Left lung (tissue), 10 donors: Measurements from ENCODE around the gene SRPK2. TPM values are rescaled to one million over a fixed set of nuclear protein-coding genes. Genes with fewer than 3 reads are reported as not detected.

Experiments used
- ATAC-seq: fragments of 200-7000 bp; cut with Tn5 transposase; one replicate; pipeline ENCODE4 v1.9.1; 2020; ENCODE audit warnings: moderate library complexity
- DNase-seq, 4 donors: peaks; one replicate each; pipeline ENCODE4 v3.0.0-alpha.2; 2013 to 2020
- H3K27ac ChIP-seq, 2 donors: fragments of 200-600 bp; sonication (generic) in 1 of 2; one replicate each; pipeline versions ENCODE4 v1.5.0 to v1.8.0; 2020 to 2021
- H3K27me3 ChIP-seq, 2 donors: fragments of 200-600 bp; sonication (generic) in 1 of 2; one replicate each; pipeline versions ENCODE4 v1.5.0 to v1.8.0; 2020 to 2021
- H3K36me3 ChIP-seq, 2 donors: fragments of 200-600 bp; sonication (generic) in 1 of 2; one replicate each; pipeline versions ENCODE4 v1.5.0 to v1.8.0; 2020 to 2021
- H3K4me1 ChIP-seq, 2 donors: fragments of 200-600 bp; one replicate each; pipeline ENCODE4 v1.8.0; 2021
- H3K4me3 ChIP-seq, 2 donors: fragments of 200-600 bp; sonication (generic) in 1 of 2; one replicate each; pipeline versions ENCODE4 v1.5.0 to v1.8.0; 2020 to 2021; ENCODE audit warnings: mild to moderate bottlenecking in 1 of 2
- H3K9me3 ChIP-seq, 2 donors: fragments of 200-600 bp; sonication (generic) in 1 of 2; one replicate each; pipeline versions ENCODE4 v1.5.0 to v1.8.0; 2020 to 2021
- CTCF ChIP-seq, 2 donors: fragments of 200-600 bp; sonication (generic) in 1 of 2; IDR thresholded peaks; one replicate each; pipeline versions ENCODE4 v1.5.0 to v1.8.0; 2021; ENCODE audit warnings: antibody characterized with exemption in 2 of 2
- intact Hi-C, 2 donors: fragments of 100-400 bp; cut with DNase I; formaldehyde crosslinking; loops; one replicate each; pipeline versions ENCODE4 v1.11.2 to v1.14.2; 2022
- polyA plus RNA-seq, 6 donors: library from polyadenylated mRNA; unstranded; fragments of 120-200 nt; gene quantifications; one replicate each; pipeline ENCODE4 v1.2.1, GENCODE V29; 2013; ENCODE audit not compliant: insufficient read length in 6 of 6
- total RNA-seq, 2 donors: library from RNA; stranded (reverse); fragmentation: NEBNext Ultra II Directional; extraction: Animal tissue kit (Norgen Biotek cat#: 25700); gene quantifications; one replicate each; pipeline ENCODE4 v1.2.1, GENCODE V29; 2021
- donor health status: DM: no; HTN: yes; CAD: no.
- donor health status: DM: no; HTN: no; CAD: no.

The SRPK2 gene
- total and polyA plus RNA-seq, 8 donors = 42.9 to 63.4 (median 52.1) TPM

DNA sequence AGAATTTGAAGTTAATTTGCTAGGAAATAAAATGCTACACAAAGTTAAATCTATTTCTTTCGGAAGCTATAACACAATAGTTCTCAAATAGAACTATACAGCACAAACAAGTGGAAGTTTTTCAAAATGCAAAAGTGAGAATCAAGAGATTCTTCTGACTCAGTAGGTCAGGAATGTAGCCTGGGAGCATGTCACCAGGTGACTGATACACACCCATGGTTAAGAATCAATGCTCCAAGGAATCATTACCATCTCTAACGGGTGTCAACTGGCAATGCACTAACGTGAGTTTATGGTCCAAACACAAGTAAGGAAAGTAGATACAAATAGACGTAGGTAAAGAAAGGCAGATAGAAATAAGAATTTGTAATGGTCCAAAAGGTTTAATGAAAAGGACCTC, 170.5 kb downstream of the SRPK2 start:
- no peak for TF ChIP-seq CTCF (IDR thresholded peaks at IDR 0.05)
- intact Hi-C loops = no loop called here
- Histone ChIP-seq H3K4me1 (peaks cover 0 to 16% of the 10 kb centered on the region in 2 donors), H3K27ac (no peak overlapping the region), H3K4me3 (no peak overlapping the region), H3K9me3 (no peaks in the 10 kb centered on the region), H3K36me3 (no peaks in the 10 kb centered on the region), H3K27me3 (no peaks in the 10 kb centered on the region)
- ATAC-seq = peak; percentile 62
- no peak for DNase-seq

DNA sequence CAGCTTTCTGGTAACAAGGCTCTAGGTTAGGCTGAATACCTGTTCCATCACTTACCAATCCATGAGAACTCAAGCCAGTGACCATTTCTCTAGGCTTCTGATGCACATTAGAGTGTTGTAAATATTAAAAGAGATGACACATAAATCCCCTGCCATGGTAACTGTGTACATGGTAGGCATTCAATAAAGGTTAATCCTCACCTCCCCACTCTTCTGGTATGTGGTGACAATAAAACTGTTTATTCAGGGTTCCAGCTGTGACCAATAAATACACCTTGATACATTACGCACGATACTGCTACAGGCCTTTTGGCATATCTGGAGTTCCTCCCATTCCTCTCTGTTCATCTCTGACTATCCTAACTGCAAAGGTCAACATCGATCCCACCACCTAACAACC, 171.9 kb downstream of the SRPK2 start:
- H3K4me1 ChIP-seq = peaks cover 0 to 16% of the 10 kb centered on the region in 2 donors
- intact Hi-C loops = no loop called here
- H3K36me3 ChIP-seq = no peaks in the 10 kb centered on the region
- no peak overlapping the region for H3K4me3 ChIP-seq
- no peaks in the 10 kb centered on the region for H3K27me3 ChIP-seq
- no peaks in the 10 kb centered on the region for H3K9me3 ChIP-seq
- ATAC-seq = no peak
- H3K27ac ChIP-seq = no peak overlapping the region
- DNase-seq = no peak
- no peak for TF ChIP-seq CTCF (IDR thresholded peaks at IDR 0.05)

GRCh38 chr7:105215821-105216220, 172.9 kb downstream of the SRPK2 start:
- DNase-seq (no peak), ATAC-seq (no peak)
- intact Hi-C loops = no loop called here

DNA sequence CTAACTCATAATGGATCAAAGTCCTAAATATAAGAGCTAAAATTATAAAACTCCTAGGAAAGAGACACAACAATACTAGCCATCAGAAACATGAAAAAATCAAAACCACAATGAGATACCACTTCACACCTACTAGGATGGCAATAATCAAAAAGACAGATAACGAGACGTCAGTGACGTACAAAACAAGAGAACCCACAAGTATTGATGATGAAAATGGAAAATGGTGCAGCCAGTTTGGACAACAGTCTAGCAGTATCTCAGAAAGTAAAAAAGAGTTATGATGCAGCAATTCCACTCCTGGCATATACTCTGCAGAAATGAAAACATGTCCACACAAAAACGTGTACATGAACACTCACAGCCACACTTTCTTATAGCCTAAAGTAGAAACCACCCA, 173.5 kb downstream of the SRPK2 start:
- Histone ChIP-seq H3K9me3 (no peaks in the 10 kb centered on the region), H3K27ac (no peak overlapping the region), H3K4me1 (peaks cover 8 to 26% of the 10 kb centered on the region in 2 donors), H3K36me3 (no peaks in the 10 kb centered on the region), H3K27me3 (no peaks in the 10 kb centered on the region), H3K4me3 (no peak overlapping the region)
- no peak for DNase-seq
- intact Hi-C loops = no loop called here
- no peak for TF ChIP-seq CTCF (IDR thresholded peaks at IDR 0.05)
- ATAC-seq = no peak

More at GRCh38 chr7:105215821-105216220, 172.9 kb downstream of the SRPK2 start:
- peaks cover 2 to 20% of the 10 kb centered on the region in 2 donors for H3K4me1 ChIP-seq
- no peaks in the 10 kb centered on the region for H3K27me3 ChIP-seq
- H3K27ac ChIP-seq = no peak overlapping the region
- no peak overlapping the region for H3K4me3 ChIP-seq
- no peaks in the 10 kb centered on the region for H3K9me3 ChIP-seq
- TF ChIP-seq CTCF (IDR thresholded peaks at IDR 0.05) = no peak
- H3K36me3 ChIP-seq = no peaks in the 10 kb centered on the region

GRCh38 chr7:105213611-105214010, 175.1 kb downstream of the SRPK2 start:
- Histone ChIP-seq H3K9me3 (no peaks in the 10 kb centered on the region), H3K27ac (peak overlapping the region in 1 of 2 donors; percentile 62), H3K36me3 (no peaks in the 10 kb centered on the region), H3K4me1 (peaks cover 11 to 27% of the 10 kb centered on the region in 2 donors), H3K27me3 (no peaks in the 10 kb centered on the region), H3K4me3 (no peak overlapping the region)
- DNase-seq (no peak), ATAC-seq (peak; percentile 35)
- no peak for TF ChIP-seq CTCF (IDR thresholded peaks at IDR 0.05)
- intact Hi-C loops = no loop called here
